ENCODE data around the gene PELI3. TPM values are rescaled to one million over a fixed set of nuclear protein-coding genes. Genes with fewer than 3 reads are reported as not detected.
A peak's percentile ranks its signal among the peaks of the same experiment; 100 is the strongest.

Gene PELI3
- polyA plus RNA-seq, 3 donors, result 11.3 to 13.2 (median 12.6) TPM

- Histone ChIP-seq H3K36me3 (replicated peaks in 1 of 2; ENCODE audit: control insufficient read depth in 1 of 2, insufficient read depth in 2 of 2, low read length in 2 of 2) (peaks cover 9 to 29% of the 10 kb centered on the region in 2 donors), H3K79me2 (ENCODE audit: insufficient read depth, low read length) (peaks cover 14% of the 10 kb centered on the region), H3K4me2 (replicated peaks; ENCODE audit: extremely low read depth, low read length, poor library complexity, severe bottlenecking) (no peak overlapping the region), H3K9me3 (replicated peaks in 1 of 2; ENCODE audit: control insufficient read depth in 1 of 2, insufficient read depth in 1 of 2, low read length in 2 of 2) (no peaks in the 10 kb centered on the region), H3K27me3 (ENCODE audit: control insufficient read depth in 2 of 2, insufficient read depth in 2 of 2, low read length in 2 of 2) (no peaks in the 10 kb centered on the region), H2AFZ (ENCODE audit: insufficient read depth, low read depth, low read length, poor library complexity, severe bottlenecking) (no peak overlapping the region), H3K4me1 (ENCODE audit: control insufficient read depth in 1 of 2, insufficient read depth in 2 of 2, low read length in 2 of 2) (peaks cover 19 to 24% of the 10 kb centered on the region in 2 donors), H3K4me3 (replicated peaks in 1 of 3; ENCODE audit: low read depth in 2 of 3, low read length in 3 of 3) (no peak overlapping the region), H4K20me1 (ENCODE audit: insufficient read depth, low read length) (peaks cover 11% of the 10 kb centered on the region), H3K9ac (ENCODE audit: insufficient read depth, low read length, poor library complexity, severe bottlenecking) (no peak overlapping the region), H3K27ac (ENCODE audit: low read depth in 1 of 2, low read length in 2 of 2) (no peak overlapping the region)
- no peak overlapping the region for H3K4me3 Mint-ChIP-seq
- TF ChIP-seq CTCF (IDR thresholded peaks at IDR 0.05), result no peak
- over 99% methylated on average over 10 of the region's 11 CpGs for WGBS (ENCODE audit: insufficient coverage)
- H3K4me1 Mint-ChIP-seq, result peaks cover 18% of the 10 kb centered on the region
- no peaks in the 10 kb centered on the region for H3K9me3 Mint-ChIP-seq
- peaks cover 0 to 7% (median 0%) of the 10 kb centered on the region in 3 donors for H3K27me3 Mint-ChIP-seq (ENCODE audit: low read depth in 3 of 3)
- H3K36me3 Mint-ChIP-seq, result peaks cover 25 to 37% of the 10 kb centered on the region in 2 donors
- peak overlapping the region in 2 of 7 donors; percentile 9 to 46 for H3K27ac Mint-ChIP-seq
- intact Hi-C loops (cut with micrococcal nuclease), result loop anchor here (2.0 to 5.0 kb wide), 2 partner anchors 40 to 69 kb away; partner anchors contain the start of gene MRPL11 (in 1 of the 2)
- peak in 1 of 3 donors; percentile 3 for DNase-seq
Measured at GRCh38 chr11:66477263-66478201, 10.8 kb downstream of the PELI3 start.

- Mint-ChIP-seq H3K4me1 (peaks cover 18% of the 10 kb centered on the region), H3K9me3 (no peaks in the 10 kb centered on the region), H3K27ac (peak overlapping the region in 6 of 7 donors; percentile 89 to 95 (median 92)), H3K4me3 (peak overlapping the region; percentile 85 to 89), H3K27me3 (ENCODE audit: low read depth in 3 of 3) (peaks cover 0 to 7% (median 0%) of the 10 kb centered on the region in 3 donors), H3K36me3 (peaks cover 24 to 36% of the 10 kb centered on the region in 2 donors)
- H3K4me1 ChIP-seq (ENCODE audit: control insufficient read depth in 1 of 2, insufficient read depth in 2 of 2, low read length in 2 of 2), result peaks cover 19 to 24% of the 10 kb centered on the region in 2 donors
- peak overlapping the region; percentile 46 to 87 (median 77) for H3K4me3 ChIP-seq (replicated peaks in 1 of 3; ENCODE audit: low read depth in 2 of 3, low read length in 3 of 3)
- H3K4me2 ChIP-seq (replicated peaks; ENCODE audit: extremely low read depth, low read length, poor library complexity, severe bottlenecking), result peak overlapping the region; percentile 91
- intact Hi-C loops (cut with micrococcal nuclease), result loop anchor here (2.0 to 5.0 kb wide), 2 partner anchors 42 to 70 kb away; partner anchors contain the start of gene MRPL11 (in 1 of the 2)
- peaks cover 14% of the 10 kb centered on the region for H3K79me2 ChIP-seq (ENCODE audit: insufficient read depth, low read length)
- H3K9me3 ChIP-seq (replicated peaks in 1 of 2; ENCODE audit: control insufficient read depth in 1 of 2, insufficient read depth in 1 of 2, low read length in 2 of 2), result no peaks in the 10 kb centered on the region
- H4K20me1 ChIP-seq (ENCODE audit: insufficient read depth, low read length), result peaks cover 11% of the 10 kb centered on the region
- TF ChIP-seq CTCF (IDR thresholded peaks at IDR 0.05), result peak; percentile 90
- DNase-seq, result peak in 1 of 3 donors; percentile 7
- peak overlapping the region in 1 of 2 donors; percentile 96 for H3K27ac ChIP-seq (ENCODE audit: low read depth in 1 of 2, low read length in 2 of 2)
- H3K27me3 ChIP-seq (ENCODE audit: control insufficient read depth in 2 of 2, insufficient read depth in 2 of 2, low read length in 2 of 2), result no peaks in the 10 kb centered on the region
- peaks cover 3 to 26% of the 10 kb centered on the region in 2 donors for H3K36me3 ChIP-seq (replicated peaks in 1 of 2; ENCODE audit: control insufficient read depth in 1 of 2, insufficient read depth in 2 of 2, low read length in 2 of 2)
- H3K9ac ChIP-seq (ENCODE audit: insufficient read depth, low read length, poor library complexity, severe bottlenecking), result peak overlapping the region; percentile 97
- WGBS (ENCODE audit: insufficient coverage), result 67% methylated on average over 3 of the region's 8 CpGs
- peak overlapping the region; percentile 89 for H2AFZ ChIP-seq (ENCODE audit: insufficient read depth, low read depth, low read length, poor library complexity, severe bottlenecking)
Measured at GRCh38 chr11:66478729-66479393, 12.2 kb downstream of the PELI3 start.
